Measurements from ENCODE around the gene ATRN.
"Not testable (repeated sequence)": the region's sequence is repeated elsewhere in the genome, so short reads cannot be mapped to it uniquely, and the experiment has no call there.

Gene ATRN

DNA sequence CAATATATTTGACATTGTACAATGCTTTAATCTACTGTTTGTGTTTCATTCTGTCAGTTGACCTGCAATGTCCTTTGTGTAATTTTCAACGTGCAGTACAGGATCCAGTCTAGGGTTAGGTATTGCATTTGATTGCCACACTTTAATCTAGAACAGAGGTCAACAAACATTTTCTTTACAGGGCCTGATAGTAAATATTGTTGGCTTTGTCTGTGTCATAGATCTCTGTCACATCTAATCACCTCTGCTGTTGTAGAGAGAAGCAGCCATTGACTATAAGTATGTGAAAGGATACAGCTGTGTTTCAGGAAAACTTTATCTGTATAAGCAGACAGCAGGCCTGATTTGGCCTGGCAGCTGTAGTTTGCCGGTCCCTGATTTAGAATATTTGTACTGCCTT lies 39.3 kb downstream of the ATRN start:
- no peak overlapping the region for H3K4me2 ChIP-seq (ENCODE audit: low read length, poor library complexity, severe bottlenecking)
- H3K18ac ChIP-seq (ENCODE audit: low read depth in 1 of 2, low read length in 2 of 2), result no peak overlapping the region
- no peak overlapping the region for H4K91ac ChIP-seq (ENCODE audit: low read length)
- 50% methylated on average over 1 of the region's 2 CpGs for WGBS
- DNase-seq, result no peak
- no peak overlapping the region for H3K23ac ChIP-seq (ENCODE audit: low read length in 2 of 2)
- peaks cover 2% of the 10 kb centered on the region for H3K4me1 ChIP-seq (ENCODE audit: control insufficient read depth, insufficient read depth, low read depth, low read length)
- H2BK5ac ChIP-seq (ENCODE audit: low read depth, low read length, poor library complexity, severe bottlenecking), result no peak overlapping the region
- H2AFZ ChIP-seq (ENCODE audit: low read depth, low read length), result no peak overlapping the region
- H3K79me1 ChIP-seq (replicated peaks; ENCODE audit: low read length, poor library complexity, severe bottlenecking), result peaks cover 2% of the 10 kb centered on the region
- H3K27ac ChIP-seq (ENCODE audit: low read length, poor library complexity, severe bottlenecking), result no peak overlapping the region
- no peaks in the 10 kb centered on the region for H3K9me3 ChIP-seq (ENCODE audit: control insufficient read depth, low read length)
- no peak overlapping the region for H3K9ac ChIP-seq (ENCODE audit: low read length)
- H2AK5ac ChIP-seq (ENCODE audit: low read length, severe bottlenecking), result no peak overlapping the region
- H2BK120ac ChIP-seq (ENCODE audit: low read depth, low read length), result no peak overlapping the region
- H3K27me3 ChIP-seq (ENCODE audit: control insufficient read depth in 1 of 2, insufficient read depth in 1 of 2, low read length in 2 of 2), result no peaks in the 10 kb centered on the region
- no peak overlapping the region for H4K8ac ChIP-seq (ENCODE audit: low read length)
- no peak overlapping the region for H2BK12ac ChIP-seq (ENCODE audit: low read length in 2 of 2)
- no peaks in the 10 kb centered on the region for H3K36me3 ChIP-seq (ENCODE audit: control insufficient read depth in 1 of 2, insufficient read depth in 2 of 2, low read depth in 1 of 2, low read length in 2 of 2)
- H3K4ac ChIP-seq (ENCODE audit: low read depth in 1 of 2, low read length in 2 of 2), result no peak overlapping the region
- H3K14ac ChIP-seq (ENCODE audit: low read length in 2 of 2), result no peak overlapping the region
- H3K4me3 ChIP-seq (ENCODE audit: insufficient read depth in 1 of 2, low read depth in 1 of 2, low read length in 2 of 2), result no peak overlapping the region
- no peak overlapping the region for H2BK15ac ChIP-seq (ENCODE audit: low read depth, poor library complexity, severe bottlenecking)

GRCh38 chr20:3512239-3512638 lies 41.4 kb downstream of the ATRN start:
- H3K14ac ChIP-seq (ENCODE audit: low read length in 2 of 2); H3K4me2 ChIP-seq (ENCODE audit: low read length, poor library complexity, severe bottlenecking): not testable (repeated sequence)

GRCh38 chr20:3514012-3514642 lies 43.3 kb downstream of the ATRN start:
- H3K9me3 ChIP-seq (ENCODE audit: control insufficient read depth, low read length), result no peaks in the 10 kb centered on the region
- no peak overlapping the region for H2BK15ac ChIP-seq (ENCODE audit: low read depth, poor library complexity, severe bottlenecking)
- no peak overlapping the region for H2AFZ ChIP-seq (ENCODE audit: low read depth, low read length)
- H3K23ac ChIP-seq (ENCODE audit: low read length in 2 of 2), result no peak overlapping the region
- H4K91ac ChIP-seq (ENCODE audit: low read length), result no peak overlapping the region
- no peak overlapping the region for H3K4ac ChIP-seq (ENCODE audit: low read depth in 1 of 2, low read length in 2 of 2)
- H2AK5ac ChIP-seq (ENCODE audit: low read length, severe bottlenecking), result no peak overlapping the region
- H3K4me1 ChIP-seq (ENCODE audit: control insufficient read depth, insufficient read depth, low read depth, low read length), result peaks cover 2% of the 10 kb centered on the region
- WGBS, result no CpG with 5 or more reads among the region's 3 CpGs
- no peak overlapping the region for H3K4me2 ChIP-seq (ENCODE audit: low read length, poor library complexity, severe bottlenecking)
- H3K9ac ChIP-seq (ENCODE audit: low read length), result no peak overlapping the region
- no peaks in the 10 kb centered on the region for H3K36me3 ChIP-seq (ENCODE audit: control insufficient read depth in 1 of 2, insufficient read depth in 2 of 2, low read depth in 1 of 2, low read length in 2 of 2)
- H3K27ac ChIP-seq (ENCODE audit: low read length, poor library complexity, severe bottlenecking), result no peak overlapping the region
- no peak overlapping the region for H2BK5ac ChIP-seq (ENCODE audit: low read depth, low read length, poor library complexity, severe bottlenecking)
- no peak overlapping the region for H3K14ac ChIP-seq (ENCODE audit: low read length in 2 of 2)
- H2BK120ac ChIP-seq (ENCODE audit: low read depth, low read length), result no peak overlapping the region
- DNase-seq, result no peak
- H3K4me3 ChIP-seq (ENCODE audit: insufficient read depth in 1 of 2, low read depth in 1 of 2, low read length in 2 of 2), result no peak overlapping the region
- no peak overlapping the region for H4K8ac ChIP-seq (ENCODE audit: low read length)
- H3K18ac ChIP-seq (ENCODE audit: low read depth in 1 of 2, low read length in 2 of 2), result no peak overlapping the region
- no peaks in the 10 kb centered on the region for H3K27me3 ChIP-seq (ENCODE audit: control insufficient read depth in 1 of 2, insufficient read depth in 1 of 2, low read length in 2 of 2)
- peaks cover 6% of the 10 kb centered on the region for H3K79me1 ChIP-seq (replicated peaks; ENCODE audit: low read length, poor library complexity, severe bottlenecking)
- no peak overlapping the region for H2BK12ac ChIP-seq (ENCODE audit: low read length in 2 of 2)

More at GRCh38 chr20:3512239-3512638, 41.4 kb downstream of the ATRN start:
- not testable (repeated sequence) for H3K9ac ChIP-seq (ENCODE audit: low read length); H3K9me3 ChIP-seq (ENCODE audit: control insufficient read depth, low read length); H2BK120ac ChIP-seq (ENCODE audit: low read depth, low read length); H2BK12ac ChIP-seq (ENCODE audit: low read length in 2 of 2); H4K91ac ChIP-seq (ENCODE audit: low read length); H3K4me3 ChIP-seq (ENCODE audit: insufficient read depth in 1 of 2, low read depth in 1 of 2, low read length in 2 of 2); H2AFZ ChIP-seq (ENCODE audit: low read depth, low read length); H4K8ac ChIP-seq (ENCODE audit: low read length); H3K27me3 ChIP-seq (ENCODE audit: control insufficient read depth in 1 of 2, insufficient read depth in 1 of 2, low read length in 2 of 2); H3K18ac ChIP-seq (ENCODE audit: low read depth in 1 of 2, low read length in 2 of 2); H2BK5ac ChIP-seq (ENCODE audit: low read depth, low read length, poor library complexity, severe bottlenecking); H3K4me1 ChIP-seq (ENCODE audit: control insufficient read depth, insufficient read depth, low read depth, low read length); H3K27ac ChIP-seq (ENCODE audit: low read length, poor library complexity, severe bottlenecking); DNase-seq; H3K79me1 ChIP-seq (replicated peaks; ENCODE audit: low read length, poor library complexity, severe bottlenecking); H3K4ac ChIP-seq (ENCODE audit: low read depth in 1 of 2, low read length in 2 of 2); H2BK15ac ChIP-seq (ENCODE audit: low read depth, poor library complexity, severe bottlenecking); H3K36me3 ChIP-seq (ENCODE audit: control insufficient read depth in 1 of 2, insufficient read depth in 2 of 2, low read depth in 1 of 2, low read length in 2 of 2); H3K23ac ChIP-seq (ENCODE audit: low read length in 2 of 2); H2AK5ac ChIP-seq (ENCODE audit: low read length, severe bottlenecking)
- WGBS, result 100% methylated on average over 1 of the region's 3 CpGs

DNA sequence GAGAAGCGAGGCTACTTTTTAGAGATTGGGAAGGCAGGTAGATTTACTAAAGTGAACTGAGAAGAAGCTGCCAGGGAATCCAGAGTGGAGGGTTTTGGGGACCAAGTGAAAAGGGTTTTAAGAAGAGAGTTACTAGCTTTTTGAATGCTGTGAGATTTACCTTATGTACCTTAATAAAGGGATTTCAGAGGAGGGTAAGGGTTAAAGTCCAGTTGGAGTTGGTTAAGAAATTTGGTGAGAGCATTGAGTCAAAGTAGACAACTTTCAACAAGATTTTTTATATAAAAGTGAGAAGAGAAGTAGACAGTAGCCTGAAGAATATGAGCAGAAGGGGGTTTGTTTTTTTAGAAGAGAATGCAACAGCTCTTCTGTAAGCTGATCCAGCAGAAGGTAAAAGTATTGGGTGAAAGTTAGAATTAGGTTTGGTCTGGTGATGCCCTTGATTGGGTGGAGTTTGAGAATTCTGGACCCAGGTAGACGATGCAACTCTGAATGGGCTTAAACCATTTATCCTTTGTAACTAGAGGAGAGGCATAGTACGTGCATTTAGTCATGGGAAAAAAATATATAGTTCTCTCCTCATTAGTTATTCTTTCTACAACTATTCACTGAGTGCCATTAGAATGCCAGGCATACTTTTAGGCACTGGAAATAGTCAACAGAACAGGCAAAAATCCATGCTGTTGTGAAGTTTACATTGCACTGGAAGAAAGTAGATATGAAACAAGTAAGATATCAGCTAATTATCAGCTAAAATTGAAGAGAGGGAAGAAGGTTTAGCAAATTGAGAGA lies 44.8 kb downstream of the ATRN start:
- Histone ChIP-seq H3K18ac (ENCODE audit: low read depth in 1 of 2, low read length in 2 of 2) (no peak overlapping the region), H3K4ac (ENCODE audit: low read depth in 1 of 2, low read length in 2 of 2) (no peak overlapping the region)
- 98% methylated on average over 2 of the region's 3 CpGs for WGBS

More for the DNA sequence above, 44.8 kb downstream of the ATRN start:
- H3K4me2 ChIP-seq (ENCODE audit: low read length, poor library complexity, severe bottlenecking), result no peak overlapping the region
- H3K79me1 ChIP-seq (replicated peaks; ENCODE audit: low read length, poor library complexity, severe bottlenecking), result peaks cover 6% of the 10 kb centered on the region
- H2BK120ac ChIP-seq (ENCODE audit: low read depth, low read length), result no peak overlapping the region
- no peak overlapping the region for H2BK12ac ChIP-seq (ENCODE audit: low read length in 2 of 2)
- H4K91ac ChIP-seq (ENCODE audit: low read length), result no peak overlapping the region
- no peaks in the 10 kb centered on the region for H3K27me3 ChIP-seq (ENCODE audit: control insufficient read depth in 1 of 2, insufficient read depth in 1 of 2, low read length in 2 of 2)
- DNase-seq, result no peak
- no peak overlapping the region for H4K8ac ChIP-seq (ENCODE audit: low read length)
- H2BK15ac ChIP-seq (ENCODE audit: low read depth, poor library complexity, severe bottlenecking), result no peak overlapping the region
- no peak overlapping the region for H2AK5ac ChIP-seq (ENCODE audit: low read length, severe bottlenecking)
- no peak overlapping the region for H3K4me3 ChIP-seq (ENCODE audit: insufficient read depth in 1 of 2, low read depth in 1 of 2, low read length in 2 of 2)
- H3K36me3 ChIP-seq (ENCODE audit: control insufficient read depth in 1 of 2, insufficient read depth in 2 of 2, low read depth in 1 of 2, low read length in 2 of 2), result no peaks in the 10 kb centered on the region
- H2BK5ac ChIP-seq (ENCODE audit: low read depth, low read length, poor library complexity, severe bottlenecking), result no peak overlapping the region
- H3K27ac ChIP-seq (ENCODE audit: low read length, poor library complexity, severe bottlenecking), result no peak overlapping the region
- H2AFZ ChIP-seq (ENCODE audit: low read depth, low read length), result no peak overlapping the region
- H3K14ac ChIP-seq (ENCODE audit: low read length in 2 of 2), result no peak overlapping the region
- H3K4me1 ChIP-seq (ENCODE audit: control insufficient read depth, insufficient read depth, low read depth, low read length), result peaks cover 2% of the 10 kb centered on the region
- H3K23ac ChIP-seq (ENCODE audit: low read length in 2 of 2), result no peak overlapping the region
- H3K9ac ChIP-seq (ENCODE audit: low read length), result no peak overlapping the region
- H3K9me3 ChIP-seq (ENCODE audit: control insufficient read depth, low read length), result no peaks in the 10 kb centered on the region

All from mesenchymal stem cell (in vitro differentiated cells and primary cell).